HL-60/S4 treated with retinoic acid at 250 ng/mL for 4 days and 3 days (cell line): ENCODE results near the gene HCK.

Source experiments
- in situ Hi-C: fragments of 300-500 bp; cut with MboI; formaldehyde crosslinking; loops from 2 replicates; pipeline ENCODE4 v1.7.0; 2022; ENCODE audit warnings: low sequenced_read_pairs

Gene HCK

DNA sequence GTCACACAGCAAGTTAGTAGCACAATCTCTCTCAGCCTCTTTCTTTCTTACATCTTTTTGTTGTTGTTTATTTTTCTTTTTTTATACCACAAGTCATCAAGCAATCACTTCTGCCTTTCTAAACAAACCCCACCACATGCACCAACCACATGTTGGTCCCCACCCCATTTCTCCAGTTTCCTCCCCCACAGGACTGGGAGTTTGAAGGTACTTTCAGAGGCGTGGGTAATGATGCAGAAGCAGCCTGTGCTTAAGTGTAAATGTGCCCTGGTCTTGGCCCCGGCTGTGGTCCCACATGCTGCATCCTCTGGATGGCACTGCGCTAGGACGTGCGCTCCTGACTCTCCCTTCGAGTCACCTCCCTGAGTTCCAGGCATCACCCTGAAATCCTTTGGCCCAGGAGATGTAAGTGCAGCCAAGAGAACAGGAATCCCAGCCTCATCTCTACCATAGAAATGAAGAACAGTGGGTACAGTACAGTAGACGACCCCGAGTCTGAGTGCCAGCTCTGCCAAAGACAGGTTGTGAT is 5.7 kb downstream of the HCK start:
- in situ Hi-C loops: no loop called here

DNA sequence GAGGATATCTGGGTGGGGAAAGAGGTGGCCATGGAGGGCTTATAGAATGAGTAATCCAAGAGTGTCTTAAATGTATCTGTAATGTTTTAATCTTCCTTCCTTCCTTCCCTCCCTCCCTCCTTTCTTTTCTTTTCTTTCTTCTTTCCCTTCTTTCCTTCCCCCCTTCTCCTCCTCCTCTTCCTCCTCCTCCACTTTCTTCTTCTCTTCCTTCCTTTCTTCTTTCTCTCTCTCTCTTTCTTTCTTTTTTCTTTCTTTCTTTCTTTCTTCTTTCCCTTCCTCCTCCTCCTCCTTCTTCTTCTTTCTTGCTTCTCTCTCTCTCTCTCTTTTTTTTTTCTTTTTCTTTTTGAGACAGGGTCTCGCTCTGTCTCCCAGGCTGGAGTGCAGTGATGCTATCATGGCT is 7.1 kb downstream of the HCK start:
- in situ Hi-C loops: no loop called here

DNA sequence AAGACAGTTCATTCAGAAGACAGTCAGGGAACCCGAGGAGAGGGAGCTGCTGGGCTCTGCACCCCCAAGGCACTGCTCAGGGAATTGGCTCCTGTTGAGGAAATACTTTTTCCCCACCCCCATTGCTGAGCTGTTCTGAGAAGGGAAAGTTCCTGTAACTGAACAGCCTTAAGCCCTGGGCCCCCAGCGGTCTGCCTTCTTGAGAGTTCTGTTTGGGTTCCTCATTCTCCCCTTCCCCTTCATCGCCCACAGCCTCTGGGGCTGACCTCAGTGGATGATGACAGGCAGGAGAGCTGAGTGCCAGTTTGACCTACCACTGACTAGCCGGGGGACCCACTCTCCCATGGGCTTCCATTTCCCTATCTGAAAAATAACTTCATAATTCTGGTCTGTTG is 10.7 kb downstream of the HCK start:
- in situ Hi-C loops: no loop called here

- in situ Hi-C loops: no loop called here
Observed at GRCh38 chr20:32063695-32064094, 11.7 kb downstream of the HCK start.

- in situ Hi-C loops: no loop called here
Observed at GRCh38 chr20:32064667-32065066, 12.6 kb downstream of the HCK start.

DNA sequence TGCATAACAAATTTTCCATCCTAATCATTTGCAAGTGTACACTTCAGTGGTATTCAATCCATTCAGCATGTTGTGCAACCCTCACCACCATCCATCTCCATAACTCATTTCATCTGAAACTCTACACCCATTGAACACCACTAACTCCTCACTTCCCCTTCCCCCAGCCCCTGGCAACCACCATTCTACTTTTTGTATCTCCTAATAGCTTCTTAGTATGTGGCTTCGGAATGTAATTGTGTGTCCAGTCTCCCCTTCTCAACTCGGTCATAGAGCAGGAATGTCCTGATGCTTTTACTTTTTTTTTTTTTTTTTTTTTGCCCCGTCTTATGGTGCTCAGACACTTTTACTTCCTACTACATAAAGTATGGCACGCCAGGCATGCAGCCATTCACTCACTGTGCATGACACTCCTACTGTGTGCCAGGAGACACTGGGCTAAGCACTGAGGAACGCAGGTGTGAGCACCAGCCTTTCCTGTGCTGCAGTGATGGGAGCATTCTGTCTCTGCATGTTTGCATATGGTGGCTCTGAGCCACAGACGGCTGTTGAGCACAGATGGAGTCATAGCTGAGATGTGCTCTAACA is 15.3 kb downstream of the HCK start:
- in situ Hi-C loops: no loop called here

GRCh38 chr20:32068174-32068573 is 16.1 kb downstream of the HCK start:
- in situ Hi-C loops: no loop called here

- in situ Hi-C loops: no loop called here
Observed at GRCh38 chr20:32069711-32070110, 17.7 kb downstream of the HCK start.

- in situ Hi-C loops: no loop called here
Observed at GRCh38 chr20:32070282-32070681, 18.2 kb downstream of the HCK start.

DNA sequence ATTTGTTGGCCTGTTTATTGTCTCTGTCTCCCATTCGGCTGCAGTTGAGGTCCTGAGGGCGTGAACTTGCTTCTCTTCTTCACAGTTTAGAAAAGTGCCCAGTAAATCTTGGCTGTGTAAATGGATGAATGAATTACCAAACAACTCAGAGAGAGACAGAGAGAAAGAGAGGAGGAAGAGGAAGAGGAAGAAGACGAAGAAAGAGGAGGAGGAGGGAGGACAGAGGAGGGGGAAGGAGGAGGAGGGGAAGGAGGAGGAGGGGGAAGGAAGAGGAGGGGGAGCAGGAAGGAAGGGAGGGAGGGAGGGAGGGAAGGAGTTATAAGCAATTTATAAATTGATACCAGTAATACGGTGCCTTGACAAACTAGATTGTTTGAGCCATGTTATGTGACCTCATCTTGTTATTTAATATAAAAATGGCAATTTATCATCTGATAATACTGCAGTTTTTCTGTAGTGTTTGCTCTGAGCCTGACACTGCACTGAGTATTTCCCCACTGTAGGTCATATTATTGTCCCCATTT is 18.7 kb downstream of the HCK start:
- in situ Hi-C loops: no loop called here

GRCh38 chr20:32071395-32072167 is 19.5 kb downstream of the HCK start:
- in situ Hi-C loops: no loop called here

DNA sequence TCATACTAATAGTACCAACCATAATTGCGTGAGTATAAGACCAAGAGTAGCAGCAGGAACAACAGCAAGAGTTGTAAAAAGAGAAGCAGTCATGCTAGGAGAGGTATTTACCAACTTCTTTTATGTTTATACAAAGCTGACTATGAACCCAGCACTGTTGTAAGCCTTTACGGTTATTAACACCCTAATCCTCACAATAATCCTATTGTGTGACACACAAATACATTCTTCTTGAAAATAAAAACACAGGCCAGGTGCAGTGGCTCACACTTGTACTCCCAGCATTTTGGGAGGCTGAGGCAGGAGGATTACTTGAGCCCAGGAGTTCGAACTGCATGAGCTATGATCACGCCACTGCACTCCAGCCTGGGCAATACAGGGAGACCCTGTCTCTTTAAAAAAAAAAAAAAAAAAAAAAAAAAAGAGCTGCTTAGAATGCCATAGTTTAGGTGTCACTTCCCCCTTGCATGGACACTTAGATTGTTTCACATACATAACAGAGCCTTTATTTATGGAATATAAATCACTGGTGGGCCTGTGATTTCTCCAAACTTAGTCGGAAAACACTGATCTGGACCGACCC is 20.2 kb downstream of the HCK start:
- in situ Hi-C loops: no loop called here

DNA sequence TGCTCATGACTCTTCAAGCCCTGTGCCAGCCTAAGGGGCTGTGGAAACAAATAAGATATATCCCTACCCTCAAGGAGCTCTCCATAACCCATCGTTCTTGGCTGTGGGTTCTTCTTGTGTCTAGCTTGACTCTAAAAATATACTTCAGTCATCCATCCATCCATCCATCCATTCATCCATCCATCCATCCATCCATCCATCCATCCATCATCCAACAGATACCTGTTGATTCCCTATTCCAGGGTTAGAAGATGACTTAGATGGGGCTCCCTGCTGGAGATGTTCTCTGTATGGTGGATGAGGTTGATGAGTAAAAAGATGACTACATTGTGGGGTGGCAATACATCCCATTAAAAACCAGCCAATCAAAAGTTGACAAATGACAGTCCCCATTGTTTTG is 23.5 kb downstream of the HCK start:
- in situ Hi-C loops: no loop called here

GRCh38 chr20:32077190-32077589 is 25.1 kb downstream of the HCK start:
- in situ Hi-C loops: no loop called here

- in situ Hi-C loops: no loop called here
Observed at GRCh38 chr20:32078322-32078721, 26.3 kb downstream of the HCK start.

DNA sequence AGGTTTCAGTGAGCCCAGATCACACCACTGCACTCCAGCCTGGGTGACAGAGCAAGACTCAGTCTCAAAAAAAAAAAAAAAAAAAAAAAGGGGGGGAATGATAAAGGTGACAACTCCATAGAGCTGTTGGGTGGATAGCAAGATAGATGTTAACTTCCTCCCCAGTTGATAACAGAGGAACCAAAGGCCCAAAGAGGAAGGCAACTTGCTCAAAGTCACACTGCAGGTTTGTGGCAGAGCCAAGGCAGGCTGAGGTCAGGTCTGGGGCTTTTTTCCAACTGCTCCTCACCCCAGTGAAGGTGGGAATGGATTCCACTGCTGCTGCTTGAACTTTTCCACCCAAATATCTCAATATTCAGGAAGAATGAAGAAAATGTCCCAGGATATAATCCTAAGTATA is 26.7 kb downstream of the HCK start:
- in situ Hi-C loops: no loop called here

- in situ Hi-C loops: loop anchor here (10.0 kb wide), 1 partner anchor 215 kb away; no protein-coding TSS in a partner anchor
Observed at GRCh38 chr20:32079655-32080109, 27.6 kb downstream of the HCK start.

DNA sequence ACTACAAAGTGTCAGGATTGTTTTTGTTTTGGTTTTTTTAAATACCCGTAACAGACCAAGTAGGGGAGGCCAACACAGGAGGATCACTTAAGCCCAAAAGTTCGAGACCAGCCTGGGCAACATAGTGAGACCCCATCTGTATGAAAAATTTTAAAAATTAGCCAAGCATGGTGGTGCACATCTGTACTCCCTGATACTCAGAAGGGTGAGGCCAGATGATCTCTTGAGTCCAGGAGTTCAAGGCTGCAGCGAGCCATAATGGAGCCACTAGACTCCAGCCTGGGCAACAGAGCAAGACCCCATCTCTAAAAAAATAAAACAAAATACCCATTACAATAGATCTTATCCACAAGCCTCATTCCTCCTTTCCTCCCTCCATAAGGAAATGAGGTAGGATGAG is 28.7 kb downstream of the HCK start:
- in situ Hi-C loops: loop anchor here (10.0 kb wide), 1 partner anchor 216 kb away; no protein-coding TSS in a partner anchor

GRCh38 chr20:32083469-32083868 is 31.4 kb downstream of the HCK start:
- in situ Hi-C loops: loop anchor here (10.0 kb wide), 1 partner anchor 219 kb away; no protein-coding TSS in a partner anchor

DNA sequence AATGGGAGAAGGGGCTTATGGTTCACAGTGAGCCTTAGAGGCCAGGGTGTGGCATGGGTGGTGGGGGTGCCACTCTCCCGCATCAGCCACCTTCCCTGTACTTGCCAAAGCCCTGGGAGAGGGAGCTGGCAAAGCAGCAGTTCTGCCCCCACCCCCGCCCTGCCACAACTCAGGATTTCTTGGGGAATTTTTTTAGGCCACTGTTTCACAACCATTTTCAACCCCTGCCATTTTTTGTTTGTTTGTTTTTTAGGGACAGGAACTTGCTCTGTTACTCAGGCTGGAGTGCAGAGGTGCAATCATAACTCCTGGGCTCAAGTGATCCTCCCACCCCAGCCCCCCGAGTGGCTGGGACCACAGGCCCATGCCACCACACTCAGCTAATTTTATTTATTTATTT is 35.0 kb downstream of the HCK start:
- in situ Hi-C loops: loop anchor here (10.0 kb wide), 1 partner anchor 222 kb away; no protein-coding TSS in a partner anchor

GRCh38 chr20:32088759-32089158 is 36.7 kb downstream of the HCK start:
- in situ Hi-C loops: loop anchor here (10.0 kb wide), 1 partner anchor 224 kb away; no protein-coding TSS in a partner anchor
